Measurements from ENCODE around the gene SHROOM2.

Gene SHROOM2

GRCh38 chrX:9871701-9872268 is 85.6 kb downstream of the SHROOM2 start:
- DNase-seq, result no peak

- no peak for DNase-seq
Measured at GRCh38 chrX:9873360-9873759, 87.1 kb downstream of the SHROOM2 start.

GRCh38 chrX:9873952-9874351 is 87.7 kb downstream of the SHROOM2 start:
- peak; percentile 58 for DNase-seq

- DNase-seq, result no peak
Measured at GRCh38 chrX:9874483-9874882, 88.3 kb downstream of the SHROOM2 start.

GRCh38 chrX:9875801-9876200 is 89.6 kb downstream of the SHROOM2 start:
- no peak for DNase-seq

- no peak for DNase-seq
Measured at GRCh38 chrX:9876201-9876600, 90.0 kb downstream of the SHROOM2 start.

GRCh38 chrX:9878146-9878820 is 92.1 kb downstream of the SHROOM2 start:
- no peak for DNase-seq

- DNase-seq, result no peak
Measured at GRCh38 chrX:9880237-9880636, 94.0 kb downstream of the SHROOM2 start.

- no peak for DNase-seq
Measured at GRCh38 chrX:9880870-9881269, 94.6 kb downstream of the SHROOM2 start.

GRCh38 chrX:9882669-9883446 is 96.6 kb downstream of the SHROOM2 start:
- DNase-seq, result no peak

- DNase-seq, result no peak
Measured at GRCh38 chrX:9884031-9884779, 98.0 kb downstream of the SHROOM2 start.

GRCh38 chrX:9885150-9885549 is 98.9 kb downstream of the SHROOM2 start:
- peak; percentile 71 for DNase-seq

- no peak for DNase-seq
Measured at GRCh38 chrX:9887659-9888297, 101.5 kb downstream of the SHROOM2 start.

- DNase-seq, result no peak
Measured at GRCh38 chrX:9888953-9889470, 102.8 kb downstream of the SHROOM2 start.

GRCh38 chrX:9890681-9891091 is 104.5 kb downstream of the SHROOM2 start:
- no peak for DNase-seq

- no peak for DNase-seq
Measured at GRCh38 chrX:9895225-9895912, 109.1 kb downstream of the SHROOM2 start.

GRCh38 chrX:9897761-9898161 is 111.5 kb downstream of the SHROOM2 start:
- no peak for DNase-seq

GRCh38 chrX:9899640-9900111 is 113.4 kb downstream of the SHROOM2 start:
- DNase-seq, result peak; percentile 52

- no peak for DNase-seq
Measured at GRCh38 chrX:9902656-9903055, 116.4 kb downstream of the SHROOM2 start.

- no peak for DNase-seq
Measured at GRCh38 chrX:9903146-9903545, 116.9 kb downstream of the SHROOM2 start.

GRCh38 chrX:9905288-9905687 is 119.1 kb downstream of the SHROOM2 start:
- no peak for DNase-seq

GRCh38 chrX:9905721-9906120 is 119.5 kb downstream of the SHROOM2 start:
- no peak for DNase-seq

Measured in activated CD4-positive, alpha-beta T cell treated with anti-CD3 and anti-CD28 coated beads, Interleukin-2, amount 50 U/mL, for 16 hours (primary cell).